ENCODE data around the gene CCSER2. TPM values are rescaled to one million over a fixed set of nuclear protein-coding genes. Genes with fewer than 3 reads are reported as not detected.

Gene CCSER2
- total RNA-seq = 19.1 and 27.0 TPM in 2 replicates

GRCh38 chr10:84328418-84329195 lies at the start of gene CCSER2:
Gene CCSER2 (plus strand): TSS chr10:84328589. CDS start chr10:84371053, 42,464 bp downstream.

Other genes starting within 250 kb of the CCSER2 start
- 132 and 143 TPM in 2 replicates for gene GHITM, start 189.1 kb upstream of the CCSER2 start, total RNA-seq
- gene GPR15LG, start 154.8 kb upstream of the CCSER2 start, total RNA-seq = not detected in 2 replicates
- 0.20 TPM in 1 of 2 replicates, not detected in the other for gene CDHR1, start 134.1 kb upstream of the CCSER2 start, total RNA-seq
- not detected in 2 replicates for gene LRIT2, start 103.0 kb upstream of the CCSER2 start, total RNA-seq
- not detected in 2 replicates for gene LRIT1, start 87.0 kb upstream of the CCSER2 start, total RNA-seq
- not detected in 2 replicates for gene RGR, start 83.5 kb upstream of the CCSER2 start, total RNA-seq